GM19193 (cell line): Measurements from ENCODE around the gene TEK.

ENCODE experiments used
- POLR2A ChIP-seq: IDR thresholded peaks from 4 replicates; pipeline ENCODE4 v1.6.1; 2011; ENCODE audit not compliant: insufficient read depth, insufficient read length; ENCODE audit errors: extremely low read depth

TEK gene

DNA sequence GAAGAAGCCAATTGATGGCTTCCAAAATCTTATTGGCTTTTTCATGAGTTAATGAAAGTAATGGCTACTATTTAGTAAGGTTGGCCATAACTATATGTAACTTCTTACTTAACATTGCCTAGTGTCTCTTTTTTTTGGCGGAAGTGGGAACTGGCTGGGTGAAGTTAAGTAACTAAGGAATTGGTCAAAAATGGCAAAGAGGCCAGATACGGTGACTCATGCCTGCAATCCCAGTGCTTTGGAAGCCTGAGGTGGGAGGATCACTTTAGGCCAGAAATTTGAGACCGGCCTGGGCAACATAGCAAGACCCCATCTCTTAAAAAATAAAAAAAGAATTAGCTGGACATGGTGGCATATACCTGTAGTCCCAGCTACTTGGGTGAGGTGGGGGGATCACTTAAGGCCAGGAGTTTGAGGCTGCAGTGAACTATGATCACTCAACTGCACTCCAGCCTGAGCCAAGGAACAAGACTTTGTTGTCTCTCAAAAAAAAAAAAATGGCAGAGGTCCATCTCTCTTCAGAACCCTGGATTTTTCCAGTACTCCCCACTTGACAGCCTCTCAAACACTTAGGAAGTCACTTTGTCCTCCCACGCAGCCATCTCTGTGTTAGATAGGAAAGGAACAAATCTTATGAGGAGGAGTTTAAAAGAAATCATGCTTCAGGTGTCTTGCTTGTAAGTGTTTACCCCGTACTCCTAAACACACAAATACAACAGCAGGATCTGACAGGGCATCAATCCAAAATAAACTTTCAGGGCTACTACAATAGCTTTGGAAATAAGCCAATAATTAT is 75.7 kb downstream of the TEK start:
- TF ChIP-seq POLR2A: no peak

DNA sequence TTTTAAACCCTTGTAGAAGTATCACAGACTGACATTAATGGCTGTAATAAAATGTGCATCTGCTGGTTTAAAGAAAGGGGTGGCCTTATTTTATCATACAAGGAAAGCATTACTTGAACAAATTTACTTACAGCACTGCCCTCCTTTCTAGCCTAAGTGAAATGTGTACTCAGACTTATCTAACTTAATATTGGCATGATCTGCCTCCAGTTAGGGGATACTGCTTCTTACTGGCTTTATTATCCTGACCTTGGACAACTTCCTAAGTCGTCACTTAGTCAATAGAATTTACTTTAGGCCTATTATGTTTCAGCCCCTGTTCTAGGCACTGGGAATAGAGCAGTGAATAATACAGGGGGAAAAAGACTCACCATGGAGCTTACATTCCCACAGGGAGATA is 79.4 kb downstream of the TEK start:
- TF ChIP-seq POLR2A: no peak

DNA sequence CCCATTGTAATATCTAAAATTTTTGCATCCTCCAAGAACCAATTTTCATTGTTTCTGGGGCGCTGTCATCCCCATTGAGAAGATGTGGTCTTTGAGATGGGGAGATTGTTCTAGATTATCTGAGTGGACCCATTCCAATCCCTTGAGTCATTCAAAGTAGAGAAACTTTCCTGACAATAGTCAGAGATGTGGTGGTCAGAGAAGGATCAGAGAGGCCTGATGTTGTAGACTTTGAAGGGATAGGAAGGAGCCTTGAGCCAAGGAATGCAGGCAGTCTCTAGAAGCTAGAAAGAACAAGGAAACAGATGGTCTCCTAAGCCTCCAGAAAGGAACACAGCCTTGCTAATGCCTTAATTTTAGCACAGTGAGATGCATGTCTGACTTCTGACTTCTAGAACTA is 80.4 kb downstream of the TEK start:
- TF ChIP-seq POLR2A: no peak

- TF ChIP-seq POLR2A: no peak
Observed at GRCh38 chr9:27192291-27192960, 83.4 kb downstream of the TEK start.

DNA sequence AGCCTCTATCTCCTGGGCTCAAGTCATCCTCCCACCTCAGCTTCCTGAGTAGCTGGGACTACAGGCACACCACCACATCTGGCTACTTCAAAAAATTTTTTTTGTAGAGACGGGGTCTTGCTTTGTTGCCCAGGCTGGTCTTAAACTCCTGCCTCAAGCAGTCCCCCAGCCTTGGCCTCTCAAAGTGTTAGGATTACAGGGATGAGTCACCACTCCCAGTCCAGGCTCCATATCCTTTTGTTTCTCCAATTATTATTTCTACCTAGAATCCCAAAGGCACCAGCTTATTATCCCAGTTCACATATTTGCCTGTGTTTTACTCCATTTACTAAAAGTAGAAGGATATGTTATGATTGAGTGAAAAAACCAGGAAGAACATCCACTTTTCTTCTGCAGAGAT is 84.9 kb downstream of the TEK start:
- TF ChIP-seq POLR2A: no peak

DNA sequence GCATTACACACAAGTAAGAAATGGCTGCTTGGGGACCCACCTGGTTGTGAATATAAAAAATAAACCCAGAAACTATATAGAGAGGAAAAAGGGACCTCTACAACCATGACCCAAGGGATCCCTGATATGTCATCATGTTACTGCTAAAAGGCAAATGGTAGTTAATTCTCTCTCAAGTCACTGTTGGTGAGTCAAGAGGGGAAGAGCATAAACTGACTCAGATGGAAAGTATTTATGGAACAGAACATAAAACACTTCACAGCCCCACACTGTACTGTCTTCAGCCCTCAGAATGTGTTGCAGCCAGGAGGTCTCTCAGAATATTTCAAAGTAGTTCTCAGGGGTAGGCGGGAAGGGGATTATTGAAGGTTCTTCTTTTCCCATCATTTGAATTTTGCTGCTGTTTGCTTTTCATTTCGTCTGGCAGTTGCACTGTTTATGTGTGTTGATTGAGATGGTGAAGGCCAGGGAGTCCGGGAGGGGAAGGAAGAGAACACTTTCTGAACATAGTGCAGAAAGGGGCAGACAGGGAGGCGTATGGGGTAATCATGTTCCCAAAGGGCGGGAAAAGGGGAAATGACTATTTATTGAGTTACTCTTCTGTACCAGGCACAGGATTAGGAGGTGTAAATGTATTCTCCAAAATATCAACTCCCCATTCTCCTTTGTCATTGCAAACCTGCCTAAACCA is 85.5 kb downstream of the TEK start:
- no peak for TF ChIP-seq POLR2A

DNA sequence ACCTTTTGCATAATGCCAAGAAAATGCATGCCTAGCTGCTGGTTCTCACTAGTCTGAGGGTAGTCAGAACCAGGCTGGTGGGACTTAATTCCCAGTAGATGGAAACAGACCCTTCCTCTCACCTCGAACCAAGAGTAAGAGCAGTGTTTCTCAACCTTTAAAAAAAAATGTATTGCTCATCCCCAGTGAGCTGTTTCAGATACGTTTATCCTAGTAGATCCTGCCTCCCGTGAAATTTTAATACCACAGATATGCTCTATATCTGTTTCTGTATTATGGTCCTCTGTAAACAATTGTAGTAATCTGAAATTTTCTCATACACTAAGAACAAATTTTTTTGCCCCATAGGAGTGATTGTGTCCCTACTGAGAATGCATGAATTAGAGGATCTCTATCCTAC is 86.2 kb downstream of the TEK start:
- TF ChIP-seq POLR2A: no peak

DNA sequence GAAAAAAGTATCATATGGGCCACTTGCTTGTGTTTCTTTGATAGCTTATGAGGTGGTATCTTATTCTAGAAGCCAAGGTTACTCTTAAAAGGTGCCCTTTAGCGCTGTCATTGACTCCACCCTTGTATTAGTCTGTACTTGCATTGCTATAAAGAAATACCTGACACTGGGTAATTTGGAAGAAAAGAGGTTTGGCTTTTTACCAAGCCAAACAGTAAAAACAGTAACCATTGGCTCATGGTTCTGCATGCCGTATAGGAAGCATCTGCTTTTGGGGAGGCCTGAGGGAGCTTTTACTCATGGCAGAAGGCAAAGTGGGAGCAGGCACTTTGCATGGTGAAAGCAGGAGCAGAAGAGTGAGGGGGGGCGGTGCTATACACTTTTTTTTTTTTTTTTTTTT is 87.4 kb downstream of the TEK start:
- no peak for TF ChIP-seq POLR2A

DNA sequence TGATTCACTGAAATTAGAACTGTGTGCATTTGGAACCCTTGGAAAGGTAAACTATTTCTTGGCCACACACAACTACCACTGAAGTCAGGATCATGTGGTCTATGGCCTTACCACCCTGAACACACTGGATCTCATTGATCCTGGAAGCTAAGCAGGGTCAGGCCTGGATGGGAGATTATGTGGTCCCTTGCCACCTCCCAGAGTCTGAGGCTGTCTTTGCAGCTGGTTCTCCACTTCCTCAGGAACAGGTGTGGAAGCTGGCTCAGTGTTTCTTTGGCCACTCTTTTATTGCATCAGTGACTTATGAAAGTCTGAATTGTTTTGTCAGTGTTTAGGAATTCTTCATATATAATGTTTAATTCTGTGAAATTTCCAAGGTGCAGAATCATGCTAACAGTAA is 89.2 kb downstream of the TEK start:
- no peak for TF ChIP-seq POLR2A

- TF ChIP-seq POLR2A: no peak
Observed at GRCh38 chr9:27202056-27202455, 93.0 kb downstream of the TEK start.

- TF ChIP-seq POLR2A: no peak
Observed at GRCh38 chr9:27203783-27204182, 94.8 kb downstream of the TEK start.

DNA sequence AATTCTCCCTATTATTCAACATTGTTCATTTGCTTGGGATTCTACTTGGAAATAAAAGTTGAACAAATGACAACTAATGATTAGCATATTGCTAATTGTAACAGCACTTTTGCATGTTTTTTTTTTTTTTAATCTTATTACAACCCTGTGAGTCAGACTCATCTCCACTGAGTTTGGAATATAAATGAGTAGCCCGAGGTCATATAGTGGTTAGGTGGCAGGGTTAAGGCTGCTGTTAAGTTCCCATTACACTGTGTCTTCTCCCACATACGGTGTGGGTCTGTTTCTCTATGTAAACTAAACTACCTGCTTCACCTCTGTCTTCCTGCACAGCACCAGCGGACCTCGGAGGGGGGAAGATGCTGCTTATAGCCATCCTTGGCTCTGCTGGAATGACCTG is 95.6 kb downstream of the TEK start:
- no peak for TF ChIP-seq POLR2A

DNA sequence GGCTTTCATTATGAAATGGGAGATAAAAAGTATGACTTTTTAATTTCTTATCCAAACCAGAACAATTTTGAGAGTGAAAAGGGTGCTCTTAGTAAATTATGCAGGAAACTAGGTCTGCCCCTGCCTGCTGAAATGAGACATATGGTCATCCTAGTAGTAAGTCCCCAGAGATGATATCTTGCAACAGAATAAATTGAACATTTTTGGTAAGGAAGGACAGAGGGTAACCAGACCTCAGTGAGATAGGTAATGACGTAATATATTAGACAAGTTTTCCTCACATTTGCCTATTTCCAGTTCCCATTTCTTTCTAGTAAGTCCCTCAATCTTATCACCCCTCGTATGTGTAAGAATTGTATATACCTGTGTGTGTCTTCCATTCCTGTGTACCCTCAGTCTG is 96.2 kb downstream of the TEK start:
- TF ChIP-seq POLR2A: no peak

GRCh38 chr9:27206041-27206440 is 97.0 kb downstream of the TEK start:
- TF ChIP-seq POLR2A: no peak

DNA sequence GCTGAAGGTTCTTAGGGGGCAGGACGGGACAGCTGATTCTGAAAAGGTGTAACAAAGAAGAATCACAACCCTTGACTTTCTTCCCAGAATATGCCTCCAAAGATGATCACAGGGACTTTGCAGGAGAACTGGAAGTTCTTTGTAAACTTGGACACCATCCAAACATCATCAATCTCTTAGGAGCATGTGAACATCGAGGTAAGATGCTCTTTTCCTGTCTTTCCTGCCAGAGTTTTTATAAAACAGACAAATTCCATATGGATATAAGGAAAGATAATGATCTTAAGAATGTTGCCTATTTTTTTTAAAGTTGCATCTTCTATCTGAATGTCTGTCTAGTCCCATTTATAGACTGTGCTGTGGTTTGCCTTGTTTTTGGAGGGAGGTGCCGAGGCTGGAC is 100.0 kb downstream of the TEK start:
- no peak for TF ChIP-seq POLR2A

- no peak for TF ChIP-seq POLR2A
Observed at GRCh38 chr9:27210588-27210987, 101.6 kb downstream of the TEK start.

DNA sequence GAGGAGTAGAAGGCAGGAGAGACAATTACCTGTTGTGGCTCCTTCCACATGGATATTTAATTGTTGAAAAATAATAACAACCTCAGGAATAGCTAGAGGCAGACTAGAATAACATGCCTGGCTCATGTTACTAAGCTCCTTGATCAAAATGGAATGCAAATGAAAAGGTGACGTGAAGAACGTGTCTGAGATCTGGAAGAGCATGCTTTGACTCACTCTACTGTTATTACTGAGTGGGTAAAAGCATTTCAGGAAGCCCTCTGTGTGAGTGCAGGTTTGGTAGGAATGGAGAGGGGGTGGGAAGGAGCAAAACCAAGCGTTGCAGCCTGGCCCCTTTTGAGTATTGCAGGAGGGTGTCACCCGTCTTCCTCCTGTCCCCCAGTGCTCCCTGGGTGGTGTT is 103.2 kb downstream of the TEK start:
- no peak for TF ChIP-seq POLR2A

- TF ChIP-seq POLR2A: no peak
Observed at GRCh38 chr9:27212621-27213020, 103.6 kb downstream of the TEK start.
